Ovary (tissue), 9 donors: ENCODE data around the gene FER1L5. TPM values are rescaled to one million over a fixed set of nuclear protein-coding genes. Genes with fewer than 3 reads are reported as not detected.
"Not testable (repeated sequence)": the region's sequence is repeated elsewhere in the genome, so short reads cannot be mapped to it uniquely, and the experiment has no call there.

Source experiments
- DNase-seq, 5 donors: peaks; one replicate each; pipeline ENCODE4 v3.0.0-alpha.2; 2019 to 2020
- H3K27ac ChIP-seq, 2 donors: fragments of 200-600 bp; one replicate each; pipeline versions ENCODE4 v1.5.1 to v1.8.0; 2019 to 2022
- H3K27me3 ChIP-seq: fragments of 200-600 bp; one replicate; pipeline ENCODE4 v1.8.0; 2022
- H3K36me3 ChIP-seq: fragments of 200-600 bp; sonication (generic); one replicate; pipeline ENCODE4 v1.5.1; 2019
- H3K4me1 ChIP-seq: one replicate; pipeline ENCODE4 v1.8.1; 2013; ENCODE audit warnings: mild to moderate bottlenecking, moderate library complexity; ENCODE audit not compliant: insufficient read depth
- H3K4me3 ChIP-seq: fragments of 200-600 bp; sonication (generic); one replicate; pipeline ENCODE4 v1.5.1; 2017
- H3K9me3 ChIP-seq, 2 donors: fragments of 200-600 bp in 1 of 2; sonication (generic) in 1 of 2; one replicate each; pipeline versions ENCODE4 v1.5.1 to v1.8.1; 2013 to 2019; ENCODE audit warnings: mild to moderate bottlenecking in 1 of 2, moderate library complexity in 1 of 2
- CTCF ChIP-seq, 3 donors: fragments of 450-650 bp in 2 of 3; fragments of 200-600 bp in 1 of 3; IDR thresholded peaks; one replicate each; pipeline versions ENCODE4 v1.5.1 to v1.8.0; 2016 to 2022; ENCODE audit warnings: antibody characterized with exemption in 3 of 3, mild to moderate bottlenecking in 1 of 3
- EP300 ChIP-seq: sonication (generic); formaldehyde crosslinking; IDR thresholded peaks from one replicate; pipeline ENCODE4 v1.6.1; 2017; ENCODE audit warnings: antibody characterized with exemption
- POLR2A ChIP-seq: fragments of 450-650 bp; IDR thresholded peaks from one replicate; pipeline ENCODE4 v1.6.1; 2017; ENCODE audit warnings: antibody characterized with exemption, mild to moderate bottlenecking, moderate library complexity
- WGBS, 3 donors: extraction: QIAGEN DNeasy Blood & Tissue Kit in 1 of 3; methylation state at CpG; one replicate each; pipeline versions ENCODE4 v1.1.5 to v1.1.7; 2013 to 2017; 5-methylcytosine and 5-hydroxymethylcytosine counted together
- intact Hi-C, 4 donors: fragments of 100-400 bp; cut with DNase I; formaldehyde crosslinking; loops; one replicate each; pipeline versions ENCODE4 v1.11.0 to v1.15.1; 2022 to 2023
- polyA plus RNA-seq, 2 donors: library from polyadenylated mRNA; stranded (reverse); fragments of 200-250 nt in 1 of 2; fragments of 350-450 nt in 1 of 2; fragmentation: Illumina TruSeq in 1 of 2; extraction: RNeasy Lipid Tissue Mini Kit (QIAGEN cat#74804) in 1 of 2; gene quantifications; one replicate each; pipeline ENCODE4 v1.2.3, GENCODE V29; 2013 to 2014
- total RNA-seq, 7 donors: library from RNA; depleted of rRNA in 2 of 7; stranded (reverse); fragments of >200 nt in 2 of 7; fragmentation: NEBNext Ultra II Directional in 3 of 7; extraction: Animal tissue kit (Norgen Biotek cat#: 25700) in 3 of 7; gene quantifications; one replicate each; pipeline versions ENCODE4 v1.1.0 to v1.2.4, GENCODE V29; 2016 to 2023
- donor health status: DM: no; HTN: no; CAD: no; lungs with moderate emphysema.
- donor health status: DM: no; HTN: no; CAD: no.
- donor health status: Bipolar disorder and iron deficiency.
- donor health status: DM: yes; HTN: yes; CAD: no.
- donor health status: DM: no; HTN: no; CAD: no.
- donor health status: DM: yes; HTN: yes; CAD: no.

Gene FER1L5
- total and polyA plus RNA-seq, 9 donors: 0.08 to 0.80 (median 0.23) TPM

GRCh38 chr2:96664366-96664925 lies 21.9 kb downstream of the FER1L5 start:
- Histone ChIP-seq H3K9me3 (no peaks in the 10 kb centered on the region), H3K4me1 (no peaks in the 10 kb centered on the region), H3K36me3 (no peaks in the 10 kb centered on the region), H3K27ac (no peak overlapping the region), H3K27me3 (no peaks in the 10 kb centered on the region), H3K4me3 (no peak overlapping the region)
- intact Hi-C loops: no loop called here
- DNase-seq: no peak
- no peak for TF ChIP-seq CTCF (IDR thresholded peaks at IDR 0.05)
- TF ChIP-seq EP300: no peak
- TF ChIP-seq POLR2A: no peak
- WGBS, 3 donors: 84 to 96% (median 93%) methylated on average over 3 of the region's 3 CpGs

DNA sequence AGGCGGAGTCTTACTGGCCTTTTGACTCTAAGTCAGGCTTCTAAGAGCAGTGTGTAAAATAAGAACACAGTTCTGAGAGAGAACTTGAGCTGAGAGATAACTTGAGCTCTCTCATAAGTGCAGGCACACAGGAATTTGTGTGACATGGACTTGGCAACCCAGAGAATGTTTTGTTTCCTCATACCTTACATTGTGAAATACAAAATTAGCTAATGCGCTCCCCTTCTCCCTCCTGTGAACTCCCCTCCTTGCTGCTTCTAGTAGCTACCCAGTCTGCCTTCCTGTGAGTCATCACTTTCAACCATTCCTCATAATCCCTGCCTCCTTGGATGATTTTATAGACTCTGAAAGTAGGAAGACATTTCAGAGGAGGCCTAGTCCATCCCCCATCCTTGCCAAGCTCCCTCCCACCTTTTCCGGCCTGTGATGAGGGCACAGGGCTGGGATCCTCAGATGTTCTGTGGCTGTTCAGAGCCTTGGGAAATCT lies 22.6 kb downstream of the FER1L5 start:
- H3K36me3 ChIP-seq: no peaks in the 10 kb centered on the region
- intact Hi-C loops: no loop called here
- no peaks in the 10 kb centered on the region for H3K27me3 ChIP-seq
- no peak overlapping the region for H3K4me3 ChIP-seq
- H3K9me3 ChIP-seq: no peaks in the 10 kb centered on the region
- no peaks in the 10 kb centered on the region for H3K4me1 ChIP-seq
- peak in 3 of 5 donors; percentile 27 to 42 (median 35) for DNase-seq
- WGBS, 3 donors: 49 to 54% (median 49%) methylated on average over 3 of the region's 3 CpGs
- no peak for TF ChIP-seq EP300
- TF ChIP-seq POLR2A: no peak
- TF ChIP-seq CTCF (IDR thresholded peaks at IDR 0.05): no peak
- no peak overlapping the region for H3K27ac ChIP-seq

DNA sequence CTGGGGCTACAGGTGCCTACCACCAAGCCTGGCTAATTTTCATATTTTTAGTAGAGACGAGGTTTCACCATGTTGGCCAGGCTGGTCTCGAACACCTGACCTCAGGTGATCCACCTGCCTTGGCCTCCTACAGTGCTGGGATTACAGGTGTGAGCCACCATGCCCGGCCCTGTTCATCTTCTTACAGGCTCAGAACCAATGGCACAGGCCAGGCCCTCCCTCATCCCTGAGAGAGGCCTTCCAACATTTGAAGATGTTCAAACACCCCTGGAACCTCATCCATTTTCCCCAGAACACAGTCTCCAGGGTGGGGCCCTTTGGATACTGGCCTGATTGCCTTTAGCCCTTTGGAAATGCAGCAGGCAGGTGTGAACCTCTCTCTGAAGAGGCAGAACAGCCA lies 23.2 kb downstream of the FER1L5 start:
- H3K27me3 ChIP-seq, H3K4me1 ChIP-seq, H3K36me3 ChIP-seq, H3K27ac ChIP-seq, intact Hi-C loops, H3K4me3 ChIP-seq, H3K9me3 ChIP-seq: not testable (repeated sequence)
- DNase-seq: peak in 1 of 5 donors; percentile 13
- WGBS, 3 donors: 84 to 91% (median 90%) methylated on average over 3 of the region's 3 CpGs

GRCh38 chr2:96668771-96669170 lies 26.2 kb downstream of the FER1L5 start:
- TF ChIP-seq CTCF (IDR thresholded peaks at IDR 0.05) (no peak), POLR2A (no peak), EP300 (no peak)
- Histone ChIP-seq H3K4me3 (no peak overlapping the region), H3K9me3 (no peaks in the 10 kb centered on the region), H3K27ac (no peak overlapping the region), H3K4me1 (no peaks in the 10 kb centered on the region), H3K36me3 (no peaks in the 10 kb centered on the region), H3K27me3 (no peaks in the 10 kb centered on the region)
- intact Hi-C loops: no loop called here
- WGBS, 3 donors: 72 to 90% (median 75%) methylated on average over 11 of the region's 11 CpGs
- DNase-seq: peak in 1 of 5 donors; percentile 18

GRCh38 chr2:96669539-96670215 lies 27.1 kb downstream of the FER1L5 start:
- intact Hi-C loops: loop anchor here in 1 of 4 donors (10.0 kb wide), 1 partner anchor 55 kb away; no protein-coding TSS in a partner anchor
- peak in 1 of 5 donors; percentile 7 for DNase-seq
- WGBS, 3 donors: 75 to 84% (median 84%) methylated on average over 15 of the region's 15 CpGs
- no peak overlapping the region for H3K27ac ChIP-seq
- no peaks in the 10 kb centered on the region for H3K9me3 ChIP-seq
- TF ChIP-seq EP300: no peak
- TF ChIP-seq POLR2A: no peak
- TF ChIP-seq CTCF (IDR thresholded peaks at IDR 0.05): no peak
- H3K4me1 ChIP-seq: no peaks in the 10 kb centered on the region
- H3K27me3 ChIP-seq: no peaks in the 10 kb centered on the region
- no peaks in the 10 kb centered on the region for H3K36me3 ChIP-seq
- H3K4me3 ChIP-seq: no peak overlapping the region
